Stimulated activated CD8-positive, alpha-beta memory T cell treated with anti-CD3 and anti-CD28 coated beads, Interleukin-12 subunit alpha, Interleukin-12 subunit beta, amount 100 ng/mL, for 4 hours (primary cell): ENCODE data around the gene MYO1E.
A peak's percentile ranks its signal among the peaks of the same experiment; 100 is the strongest.
"Not testable (repeated sequence)": the region's sequence is repeated elsewhere in the genome, so short reads cannot be mapped to it uniquely, and the experiment has no call there.

Experiments used
- DNase-seq: peaks from one replicate; pipeline ENCODE4 v3.0.0-alpha.2; 2020; ENCODE audit warnings: low read depth

The MYO1E gene

GRCh38 chr15:59372352-59373211 is at the start of gene MYO1E:
Gene MYO1E (minus strand): TSS chr15:59372871. CDS start chr15:59372500, 371 bp downstream.
- DNase-seq = peak; percentile 6

DNA sequence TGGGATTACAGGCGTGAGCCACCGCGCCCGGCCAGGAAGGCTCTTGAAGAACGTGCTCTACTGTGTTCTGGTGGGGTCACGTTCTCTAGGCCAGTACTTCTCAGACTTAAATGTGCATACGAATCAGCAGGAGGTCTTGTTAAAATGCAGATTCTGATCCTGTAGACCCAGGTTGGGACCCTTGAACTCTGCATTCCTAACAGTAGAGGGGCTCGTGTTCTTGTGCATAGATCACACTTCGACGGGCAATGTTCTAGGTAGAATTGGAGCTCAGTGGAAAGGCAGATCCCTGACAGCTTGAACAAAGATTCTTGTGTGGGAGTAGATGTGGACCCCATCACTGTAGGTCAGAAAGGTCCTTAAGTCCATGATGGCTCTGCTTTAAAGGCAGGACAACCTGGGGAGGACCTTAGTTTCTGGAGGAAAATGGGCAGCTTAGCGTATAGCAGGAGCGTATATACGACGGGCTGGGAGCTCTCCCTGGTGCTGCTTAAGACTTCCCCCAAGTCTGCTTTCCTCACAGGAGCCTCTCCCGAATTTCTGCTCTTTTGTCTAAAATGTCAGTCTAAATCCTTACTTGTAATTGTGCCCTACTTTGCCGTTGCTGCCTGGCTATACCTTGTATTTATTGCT is 48.4 kb upstream of the MYO1E start:
- DNase-seq = no peak

GRCh38 chr15:59420108-59420507 is 47.4 kb upstream of the MYO1E start:
- no peak for DNase-seq

DNA sequence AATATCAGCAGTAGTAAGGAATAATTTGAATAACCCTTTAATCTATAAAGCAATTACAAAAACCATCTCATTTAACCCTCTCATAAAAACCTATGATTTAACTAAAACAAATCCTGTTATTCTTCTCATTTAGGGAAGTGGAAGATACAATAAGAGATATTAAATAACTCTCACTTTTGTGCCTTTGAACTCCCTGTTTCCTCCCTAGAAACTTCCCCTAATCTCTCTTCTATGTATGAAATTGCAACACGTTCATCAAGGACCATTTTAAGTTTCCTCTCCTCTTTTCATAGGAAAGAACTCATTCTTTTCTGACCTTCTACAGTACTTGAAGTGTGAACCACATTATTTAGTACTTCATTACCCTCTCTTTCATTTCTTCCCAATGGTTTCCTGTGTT is 46.5 kb upstream of the MYO1E start:
- no peak for DNase-seq

DNA sequence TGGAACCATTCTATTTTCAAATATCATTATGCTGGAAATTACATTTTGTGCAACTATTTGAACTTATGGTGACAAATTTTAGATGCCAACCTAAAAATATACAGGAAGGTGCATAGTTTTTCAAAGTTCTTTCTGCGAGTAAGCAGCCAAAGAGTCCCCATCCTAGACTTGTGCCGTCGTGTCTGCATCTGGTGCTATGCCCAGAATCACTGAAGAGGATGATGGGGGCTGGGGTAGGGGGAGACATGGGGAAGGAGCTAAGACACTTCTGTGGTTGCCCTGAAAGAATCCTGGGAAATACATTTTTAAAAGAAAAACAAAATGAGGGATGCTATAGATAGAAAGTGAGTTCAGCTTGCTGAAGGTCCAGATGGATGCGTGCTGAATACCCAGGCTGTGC is 44.1 kb upstream of the MYO1E start:
- DNase-seq = no peak

DNA sequence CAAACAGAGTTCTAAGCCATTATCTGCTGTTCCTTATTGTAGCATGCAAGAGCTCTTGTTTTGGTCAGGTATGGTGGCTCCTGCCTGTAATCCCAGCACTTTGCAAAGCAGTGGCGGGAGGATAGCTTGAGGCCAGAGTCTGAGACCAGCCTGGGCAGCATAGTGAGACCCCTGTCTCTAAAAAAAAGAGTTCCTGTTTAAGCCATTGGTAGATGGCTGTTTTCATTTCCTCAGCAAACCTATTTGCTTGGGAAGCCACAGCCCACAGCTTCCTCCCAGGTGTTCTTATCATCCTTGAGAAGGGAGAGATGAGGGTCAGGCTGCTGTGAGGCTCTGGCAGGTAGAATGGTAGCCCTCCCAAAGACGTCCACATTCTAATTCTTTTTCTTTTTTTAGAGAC is 40.9 kb upstream of the MYO1E start:
- no peak for DNase-seq

DNA sequence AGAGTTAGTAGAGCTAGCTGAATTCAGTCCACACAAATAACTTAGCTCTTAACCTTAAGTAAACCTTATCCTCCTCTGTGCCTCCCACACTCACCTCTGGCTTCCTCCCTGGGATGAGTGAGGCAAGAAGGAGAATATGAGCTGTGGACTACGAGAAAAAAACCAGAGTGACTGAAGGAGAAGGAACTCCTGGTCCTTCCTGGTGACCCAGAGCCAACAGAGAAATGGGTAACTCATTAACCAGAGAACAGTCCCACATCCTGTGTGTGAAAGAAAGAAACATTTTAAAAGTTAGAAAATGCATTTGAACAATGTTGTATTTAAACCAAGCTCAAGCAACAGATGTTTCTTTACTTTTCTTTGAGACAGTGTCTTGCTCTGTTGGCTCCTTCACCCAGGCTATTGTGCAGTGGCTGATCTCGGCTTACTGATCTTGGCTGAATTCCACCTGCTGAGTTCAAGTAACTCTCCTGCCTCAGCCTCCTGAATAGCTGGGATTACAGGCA is 37.8 kb upstream of the MYO1E start:
- DNase-seq = no peak

- DNase-seq = no peak
These were observed 35.3 kb upstream of the MYO1E start for GRCh38 chr15:59407946-59408345.

GRCh38 chr15:59406446-59406845 is 33.8 kb upstream of the MYO1E start:
- DNase-seq = no peak

GRCh38 chr15:59405079-59405478 is 32.4 kb upstream of the MYO1E start:
- no peak for DNase-seq

GRCh38 chr15:59401824-59402569 is 29.3 kb upstream of the MYO1E start:
- no peak for DNase-seq

DNA sequence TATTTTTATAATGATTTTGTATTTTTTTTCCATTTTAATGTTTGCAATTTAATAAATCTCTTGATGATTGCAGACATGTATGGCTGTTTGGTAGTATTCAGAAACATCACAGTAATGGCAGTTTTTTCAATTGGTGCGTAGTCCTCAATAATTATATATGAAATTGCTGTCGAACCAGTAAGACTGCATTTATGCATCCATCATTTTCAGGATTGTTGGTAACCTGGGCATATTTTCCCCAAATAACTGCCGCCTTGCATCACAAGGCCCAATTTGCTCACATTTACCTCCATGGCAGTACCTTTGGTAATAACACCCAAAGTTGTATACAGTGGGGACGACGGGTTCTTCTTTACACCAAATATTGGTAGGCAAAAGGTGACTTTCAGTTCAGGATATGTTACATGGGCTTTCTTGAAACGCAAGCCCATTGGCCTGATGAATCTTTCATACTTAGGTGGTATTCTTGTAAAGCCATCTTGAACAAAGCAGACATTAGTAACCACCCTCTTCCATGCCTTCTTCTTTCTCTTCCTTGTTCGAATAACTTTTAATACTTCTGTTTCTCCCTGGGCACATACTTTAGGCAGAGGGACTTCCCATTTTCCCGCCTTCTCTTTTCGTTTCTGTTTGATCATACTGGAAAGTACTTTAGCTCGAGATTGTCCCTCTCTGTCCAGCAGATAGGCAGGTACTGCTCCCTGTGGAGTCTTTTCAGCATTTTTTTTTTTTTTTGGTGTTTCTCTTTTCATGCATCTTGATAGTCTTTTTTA is 28.6 kb upstream of the MYO1E start:
- not testable (repeated sequence) for DNase-seq

DNA sequence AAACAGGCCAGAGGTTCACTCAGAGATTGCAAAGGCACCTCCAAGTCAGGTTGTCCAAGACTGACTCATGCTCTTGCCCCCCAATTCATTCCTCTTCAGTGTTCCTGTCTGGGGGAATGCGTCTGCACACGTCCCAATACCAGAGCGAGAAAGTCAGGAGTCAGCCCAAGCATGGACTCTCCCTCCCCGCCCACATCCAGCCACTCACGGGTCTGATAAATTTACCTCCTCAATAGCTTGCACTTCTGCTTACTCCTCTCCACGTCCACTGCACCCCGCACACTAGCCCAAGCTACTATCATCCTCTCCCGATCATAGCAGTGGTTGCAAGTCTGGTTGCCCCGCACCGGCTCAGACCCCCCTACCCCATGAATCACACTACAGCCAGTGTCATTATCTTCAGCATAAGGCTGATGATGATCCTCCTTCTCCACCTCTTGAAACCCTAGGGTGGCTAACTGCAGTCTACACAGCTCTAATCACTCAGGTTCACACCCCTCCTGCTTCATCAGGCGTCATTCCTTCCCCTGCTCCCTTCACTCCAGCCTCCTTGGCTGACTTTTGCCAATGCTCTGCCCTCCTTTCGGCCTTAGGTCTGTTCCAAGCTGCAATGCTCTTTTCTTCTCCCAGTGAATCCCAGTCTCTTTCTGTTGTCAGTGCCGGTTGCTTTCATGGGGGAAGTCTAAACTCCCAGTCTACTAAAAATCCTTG is 27.6 kb upstream of the MYO1E start:
- DNase-seq = no peak

GRCh38 chr15:59399465-59400102 is 26.9 kb upstream of the MYO1E start:
- no peak for DNase-seq

- DNase-seq = no peak
These were observed 25.5 kb upstream of the MYO1E start for GRCh38 chr15:59398220-59398619.

GRCh38 chr15:59396679-59397078 is 24.0 kb upstream of the MYO1E start:
- DNase-seq = no peak

GRCh38 chr15:59396211-59396610 is 23.5 kb upstream of the MYO1E start:
- no peak for DNase-seq

DNA sequence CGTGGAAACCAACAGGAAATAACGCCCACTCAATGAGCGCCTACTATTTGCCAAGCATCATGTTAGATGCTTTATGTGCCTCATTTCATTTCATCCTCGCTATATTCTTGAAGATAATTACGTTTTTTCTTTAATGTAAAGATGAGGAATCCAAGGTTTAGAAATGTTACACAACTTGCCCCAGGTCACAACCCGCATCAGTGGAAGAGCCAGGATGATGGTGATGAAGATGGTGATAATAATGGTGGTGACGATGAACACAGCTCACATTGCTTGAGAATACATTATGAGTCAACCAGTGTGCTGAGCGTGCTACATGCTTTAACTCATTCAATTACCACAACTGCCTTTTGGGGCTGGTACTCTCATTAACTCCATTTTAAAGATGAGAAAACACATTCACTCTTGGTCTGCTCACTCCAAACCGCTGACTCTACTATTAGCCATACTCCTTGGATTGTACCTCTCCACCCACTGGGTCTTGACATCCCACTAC is 21.5 kb upstream of the MYO1E start:
- DNase-seq = no peak

DNA sequence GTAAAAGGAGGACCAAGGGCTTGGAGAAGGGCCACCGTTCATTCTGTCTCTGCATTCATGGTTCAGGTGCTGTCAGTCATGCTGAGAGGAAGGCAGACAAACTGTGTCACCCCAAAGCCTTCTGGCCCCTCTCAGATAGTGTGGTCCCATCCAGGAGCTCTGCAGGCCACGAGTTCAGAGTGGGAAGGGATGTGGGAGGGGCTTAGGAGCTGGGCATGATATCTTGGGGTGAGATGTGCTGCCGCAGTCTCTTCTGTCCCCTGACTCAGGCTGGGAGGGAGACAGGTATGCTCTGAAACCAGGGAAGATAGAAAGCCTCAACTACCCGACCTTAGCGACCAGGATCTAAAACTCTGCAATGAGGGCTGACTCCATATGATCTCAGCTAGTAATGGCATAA is 19.6 kb upstream of the MYO1E start:
- DNase-seq = no peak

DNA sequence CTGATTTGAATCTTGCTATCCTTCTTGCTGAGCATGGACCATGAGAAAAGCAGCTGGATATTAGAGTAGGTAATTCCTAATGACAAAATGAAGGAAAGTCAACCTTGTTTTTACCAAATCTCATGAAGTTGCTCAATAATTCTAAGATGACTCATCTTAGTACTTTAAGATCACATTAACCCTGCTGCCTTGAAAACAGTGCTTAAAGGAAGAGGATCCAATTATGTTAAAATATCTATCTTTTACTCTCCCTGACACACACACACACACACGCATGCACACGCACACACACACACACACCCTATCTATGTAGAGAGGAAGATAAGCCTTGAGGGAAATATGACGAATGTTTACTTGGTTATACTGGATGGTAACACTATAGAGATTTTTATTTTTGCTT is 16.0 kb upstream of the MYO1E start:
- DNase-seq = no peak
